GM20000 (cell line): Measurements from ENCODE around the gene TSHZ2.
A peak's percentile ranks its signal among the peaks of the same experiment; 100 is the strongest.

Experiments
- DNase-seq: peaks from one replicate; pipeline ENCODE4 v3.0.0; 2012; ENCODE audit warnings: low spot score
- TF ChIP-seq, protein P1 (sequence below): IDR thresholded peaks from 2 replicates; pipeline ENCODE4 v1.5.1; 2012; ENCODE audit warnings: mild to moderate bottlenecking, control low read depth; ENCODE audit errors: extremely low read depth, missing control alignments

Gene TSHZ2

DNA sequence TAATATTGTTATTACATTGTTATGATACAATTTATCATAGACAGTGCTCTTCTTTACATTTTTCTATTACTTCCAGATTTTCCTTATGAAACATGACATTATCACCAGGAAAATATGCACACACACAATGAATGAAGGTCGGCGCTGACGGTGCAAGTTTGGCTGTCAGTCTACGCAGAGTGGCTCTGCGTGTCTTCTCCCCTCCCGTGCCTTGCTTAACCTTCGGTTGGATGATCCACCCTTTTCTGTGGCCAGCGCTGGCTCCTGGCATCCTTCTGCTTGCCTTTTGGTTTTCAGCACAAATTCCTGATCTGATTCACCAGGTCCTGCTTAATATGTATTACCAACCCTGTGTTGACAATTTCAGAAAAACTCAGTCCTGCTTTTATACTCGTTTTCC lies 157.4 kb downstream of the TSHZ2 start:
- TF ChIP-seq, protein P1, sequence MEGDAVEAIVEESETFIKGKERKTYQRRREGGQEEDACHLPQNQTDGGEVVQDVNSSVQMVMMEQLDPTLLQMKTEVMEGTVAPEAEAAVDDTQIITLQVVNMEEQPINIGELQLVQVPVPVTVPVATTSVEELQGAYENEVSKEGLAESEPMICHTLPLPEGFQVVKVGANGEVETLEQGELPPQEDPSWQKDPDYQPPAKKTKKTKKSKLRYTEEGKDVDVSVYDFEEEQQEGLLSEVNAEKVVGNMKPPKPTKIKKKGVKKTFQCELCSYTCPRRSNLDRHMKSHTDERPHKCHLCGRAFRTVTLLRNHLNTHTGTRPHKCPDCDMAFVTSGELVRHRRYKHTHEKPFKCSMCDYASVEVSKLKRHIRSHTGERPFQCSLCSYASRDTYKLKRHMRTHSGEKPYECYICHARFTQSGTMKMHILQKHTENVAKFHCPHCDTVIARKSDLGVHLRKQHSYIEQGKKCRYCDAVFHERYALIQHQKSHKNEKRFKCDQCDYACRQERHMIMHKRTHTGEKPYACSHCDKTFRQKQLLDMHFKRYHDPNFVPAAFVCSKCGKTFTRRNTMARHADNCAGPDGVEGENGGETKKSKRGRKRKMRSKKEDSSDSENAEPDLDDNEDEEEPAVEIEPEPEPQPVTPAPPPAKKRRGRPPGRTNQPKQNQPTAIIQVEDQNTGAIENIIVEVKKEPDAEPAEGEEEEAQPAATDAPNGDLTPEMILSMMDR: no peak
- DNase-seq: no peak

DNA sequence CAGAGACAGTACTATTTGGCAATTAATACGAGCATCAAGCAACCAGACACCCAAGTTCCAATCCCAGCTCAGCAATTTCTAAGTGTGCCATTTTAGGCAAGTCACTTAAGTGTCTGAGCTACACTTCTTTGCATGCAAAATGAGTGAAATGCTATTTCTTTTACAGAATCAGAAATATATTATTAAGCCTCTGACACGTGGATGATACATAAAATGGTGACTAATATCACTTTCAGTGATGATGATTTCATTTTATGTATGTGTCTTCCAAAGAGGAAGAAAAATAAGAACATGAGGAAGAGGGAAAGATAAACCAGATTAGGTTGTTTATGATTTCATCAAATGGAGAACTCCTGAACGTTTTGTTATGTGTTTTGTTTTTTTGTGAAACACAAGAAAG lies 158.6 kb downstream of the TSHZ2 start:
- no peak for DNase-seq
- TF ChIP-seq, protein P1: no peak

DNA sequence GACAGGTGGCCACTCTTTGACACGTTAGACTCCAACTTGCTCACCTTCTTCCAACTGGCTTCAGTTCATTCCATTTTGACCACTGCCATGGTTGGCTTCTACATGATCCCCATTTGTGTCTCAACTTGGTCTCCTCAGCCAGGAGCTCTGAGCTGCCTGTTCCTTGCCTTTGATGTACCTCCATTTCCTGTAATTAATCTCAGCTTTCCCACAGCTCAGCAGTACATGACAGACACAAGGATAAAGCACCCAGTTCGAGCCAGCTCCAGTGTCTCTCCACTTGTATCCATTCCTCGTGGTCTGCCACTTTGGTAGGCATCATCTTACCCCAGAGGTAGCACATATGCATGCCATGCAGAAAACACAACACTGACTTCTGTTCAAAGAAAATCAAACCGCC lies 161.0 kb downstream of the TSHZ2 start:
- TF ChIP-seq, protein P1: no peak
- no peak for DNase-seq

DNA sequence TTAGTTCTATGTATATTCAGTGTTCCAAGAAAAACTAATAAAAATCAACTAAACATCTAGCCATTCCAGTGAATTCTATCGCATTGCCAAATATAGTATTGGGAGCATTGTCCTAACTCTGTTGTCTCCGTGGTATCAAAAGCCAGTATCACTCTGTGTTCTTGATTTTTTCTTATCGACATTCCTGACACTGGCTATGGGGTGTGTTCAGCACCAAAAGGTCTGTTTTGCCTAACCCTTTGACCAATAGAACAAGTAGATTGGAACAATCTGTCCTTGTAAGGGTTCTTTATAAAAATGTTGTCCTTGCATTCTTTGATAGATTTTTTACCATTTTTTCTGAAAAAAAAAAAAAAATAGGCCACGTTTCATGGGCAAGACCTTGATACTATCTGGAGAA lies 161.5 kb downstream of the TSHZ2 start:
- TF ChIP-seq, protein P1: no peak

DNA sequence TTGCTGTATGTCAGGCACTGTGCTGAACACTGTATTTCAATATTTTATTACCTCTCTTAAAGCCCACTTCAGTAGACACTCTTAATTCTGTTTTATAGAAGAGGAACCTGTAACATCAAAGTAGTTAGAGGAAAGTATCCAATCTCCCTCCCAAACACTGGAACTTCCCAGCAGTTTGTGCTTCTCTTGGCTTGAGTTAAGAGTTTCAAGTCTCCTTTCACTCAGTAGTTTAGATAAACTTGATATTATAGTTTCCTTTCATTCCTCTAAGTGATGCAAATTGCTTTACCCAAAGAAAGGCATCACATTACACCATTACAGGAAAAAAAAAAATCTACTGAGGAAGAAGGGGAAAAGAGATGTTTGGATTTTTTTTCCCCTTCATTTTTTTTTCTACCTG lies 164.3 kb downstream of the TSHZ2 start:
- TF ChIP-seq, protein P1: no peak
- DNase-seq: no peak

More for the DNA sequence above, 161.5 kb downstream of the TSHZ2 start:
- DNase-seq: no peak

DNA sequence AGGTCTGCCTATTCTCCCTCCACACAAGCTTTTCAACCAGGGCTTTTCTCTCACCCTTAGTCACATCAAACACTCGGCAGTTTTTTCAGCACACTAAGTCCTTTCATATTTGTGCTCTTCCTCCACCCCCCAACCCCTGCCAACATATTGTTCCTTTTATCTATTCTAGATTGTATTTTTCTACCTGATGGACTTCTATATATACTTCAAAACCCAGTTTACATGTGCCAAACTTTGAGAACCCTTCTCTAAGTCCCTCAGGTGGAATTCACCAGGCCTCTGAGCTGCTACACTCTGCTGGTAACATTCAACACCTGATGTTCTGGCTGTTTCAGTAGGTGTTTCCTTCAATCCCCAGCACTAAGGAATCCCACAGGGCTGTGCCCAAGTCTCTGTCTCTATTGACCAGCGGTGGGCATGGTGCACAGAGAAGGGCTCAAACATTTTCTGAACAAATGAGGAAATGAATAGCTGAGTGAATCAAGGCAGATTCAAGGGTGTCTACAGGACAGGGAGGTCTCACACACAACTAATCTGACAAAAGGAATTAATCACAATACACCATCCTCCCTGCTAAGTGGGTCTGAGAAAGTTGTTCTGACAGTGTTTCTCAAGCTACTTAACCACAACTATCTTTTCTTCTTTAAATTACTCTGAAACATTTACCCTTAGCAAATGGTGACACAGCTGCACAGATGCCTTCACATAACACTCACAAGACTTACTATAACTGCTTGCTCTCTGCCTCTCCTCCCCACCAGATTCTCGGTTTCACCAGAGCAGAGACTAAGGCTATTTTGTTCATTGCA lies 166.5 kb downstream of the TSHZ2 start:
- peak; percentile 9 for DNase-seq
- TF ChIP-seq, protein P1: no peak

DNA sequence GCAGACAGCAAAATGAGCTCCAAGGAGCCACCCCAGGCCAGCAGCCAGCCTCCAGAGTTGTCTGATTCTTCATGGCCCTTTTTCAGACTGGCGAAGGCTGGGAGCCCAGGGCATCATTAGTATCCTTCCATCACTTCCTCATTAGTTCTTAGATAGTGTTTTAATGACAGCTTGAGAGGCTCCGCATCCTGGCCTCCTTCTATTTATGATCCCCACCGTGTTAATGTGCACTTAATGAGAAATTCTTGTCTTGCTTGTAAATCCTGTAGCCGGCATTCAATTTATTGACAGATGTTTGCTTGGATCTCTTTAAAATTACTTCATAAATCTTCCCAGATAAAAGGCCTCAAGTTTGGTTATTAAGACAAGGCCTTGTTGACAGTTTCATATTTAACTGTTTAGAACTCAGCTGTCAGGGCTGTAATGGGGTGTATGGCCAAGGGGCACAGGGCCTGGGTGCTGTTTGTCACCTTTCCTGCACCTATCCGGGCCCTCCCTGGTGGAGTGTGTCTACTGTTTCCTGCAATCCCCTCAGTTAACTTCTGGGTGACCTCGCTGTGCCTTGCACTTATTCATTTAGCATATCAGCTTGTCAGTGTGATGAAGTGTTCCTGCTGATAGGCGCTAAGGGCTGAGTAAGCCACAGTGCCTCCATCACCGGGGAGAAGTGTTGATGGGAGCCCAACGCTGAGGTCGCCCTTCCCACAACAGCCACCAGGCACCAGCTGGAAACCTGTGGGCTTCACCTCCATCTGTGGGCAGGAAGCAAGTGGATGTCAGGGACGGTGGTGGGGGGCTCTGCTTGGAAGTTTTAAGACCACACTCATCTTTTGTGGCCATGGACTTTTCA lies 169.3 kb downstream of the TSHZ2 start:
- DNase-seq: no peak
- TF ChIP-seq, protein P1: no peak
